DND-41 (cell line): Measurements from ENCODE around the gene SLAMF7.
"Not testable (repeated sequence)": the region's sequence is repeated elsewhere in the genome, so short reads cannot be mapped to it uniquely, and the experiment has no call there.

Experiments used
- ATAC-seq: fragments of 200-7000 bp; cut with Tn5 transposase; 3 replicates; pipeline ENCODE4 v1.9.1; 2021; ENCODE audit warnings: low read depth; ENCODE audit not compliant: insufficient read depth
- DNase-seq: peaks from one replicate; pipeline ENCODE4 v3.0.0-alpha.2; 2020
- H2AFZ ChIP-seq: 2 replicates; pipeline ENCODE4 v1.6.0; 2012; ENCODE audit warnings: low read depth, low read length
- H3K27ac ChIP-seq: 2 replicates; pipeline ENCODE4 v1.5.1; 2012; ENCODE audit warnings: low read length, inconsistent platforms
- H3K27me3 ChIP-seq: fragments of 200-600 bp; sonication (generic); 2 replicates; pipeline ENCODE4 v1.6.0; 2012; ENCODE audit warnings: low read length, mild to moderate bottlenecking, inconsistent platforms; ENCODE audit not compliant: insufficient read depth, poor library complexity
- H3K36me3 ChIP-seq: 2 replicates; pipeline ENCODE4 v1.5.1; 2012; ENCODE audit warnings: low read length, inconsistent platforms; ENCODE audit not compliant: insufficient read depth
- H3K4me1 ChIP-seq: 2 replicates; pipeline ENCODE4 v1.5.1; 2012; ENCODE audit warnings: mild to moderate bottlenecking, low read length; ENCODE audit not compliant: insufficient read depth
- H3K4me2 ChIP-seq: 2 replicates; pipeline ENCODE4 v1.6.0; 2012; ENCODE audit warnings: mild to moderate bottlenecking, moderate library complexity, low read length, inconsistent platforms; ENCODE audit not compliant: insufficient read depth
- H3K4me3 ChIP-seq, 2 experiments: fragments of 200-600 bp in 1 of 2; shearing (Covaris generic) in 1 of 2; 2 replicates each; pipeline ENCODE4 v1.5.1; 2012 to 2016; ENCODE audit warnings: inconsistent platforms in 2 of 2, low read length in 2 of 2, mild to moderate bottlenecking in 2 of 2, low read depth in 1 of 2, moderate library complexity in 1 of 2
- H3K79me2 ChIP-seq: 2 replicates; pipeline ENCODE4 v1.6.0; 2012; ENCODE audit warnings: low read length, inconsistent platforms; ENCODE audit not compliant: insufficient read depth
- H3K9ac ChIP-seq: 2 replicates; pipeline ENCODE4 v1.6.0; 2012; ENCODE audit warnings: low read depth, mild to moderate bottlenecking, inconsistent platforms, low read length, moderate library complexity
- H3K9me3 ChIP-seq: 2 replicates; pipeline ENCODE4 v1.5.1; 2012; ENCODE audit warnings: low read length, moderate library complexity, mild to moderate bottlenecking, inconsistent platforms; ENCODE audit not compliant: insufficient read depth, severe bottlenecking
- H4K20me1 ChIP-seq: 2 replicates; pipeline ENCODE4 v1.6.0; 2012; ENCODE audit warnings: low read length; ENCODE audit not compliant: insufficient read depth
- CTCF ChIP-seq: IDR thresholded peaks from 2 replicates; pipeline ENCODE4 v1.5.1; 2012; ENCODE audit warnings: borderline replicate concordance, low read length, moderate library complexity, mild to moderate bottlenecking; ENCODE audit not compliant: poor library complexity, severe bottlenecking; ENCODE audit errors: extremely low read depth
- EZH2 ChIP-seq: IDR thresholded peaks from 3 replicates; pipeline ENCODE4 v1.6.1; 2012; ENCODE audit warnings: borderline replicate concordance, low read depth, mild to moderate bottlenecking, moderate library complexity, low read length, inconsistent platforms; ENCODE audit not compliant: severe bottlenecking

Gene SLAMF7

GRCh38 chr1:160710517-160711252 lies 28.4 kb upstream of the SLAMF7 start:
- Histone ChIP-seq H2AFZ (peak overlapping the region; percentile 70; the same call in 1 of the 2 replicates), H3K27me3 (no peaks in the 10 kb centered on the region), H3K9ac (peak overlapping the region; percentile 72), H4K20me1 (no peaks in the 10 kb centered on the region), H3K9me3 (no peaks in the 10 kb centered on the region), H3K27ac (peak overlapping the region; percentile 99), H3K4me1 (peaks cover 90% of the 10 kb centered on the region), H3K4me2 (peak overlapping the region; percentile 90), H3K36me3 (peaks cover 1% of the 10 kb centered on the region; the same call in 1 of the 2 replicates), H3K4me3 (peak overlapping the region; percentile 43 to 70; a peak in 3 of 4 replicates), H3K79me2 (peaks cover 60% of the 10 kb centered on the region)
- DNase-seq: no peak
- no peak for ATAC-seq
- no peak for TF ChIP-seq CTCF
- no peak for TF ChIP-seq EZH2

GRCh38 chr1:160711276-160711601 lies 27.8 kb upstream of the SLAMF7 start:
- H3K9ac ChIP-seq: peak overlapping the region; percentile 72
- H3K9me3 ChIP-seq: no peaks in the 10 kb centered on the region
- peak overlapping the region; percentile 70 for H2AFZ ChIP-seq
- H3K27me3 ChIP-seq: no peaks in the 10 kb centered on the region
- no peaks in the 10 kb centered on the region for H4K20me1 ChIP-seq
- peak overlapping the region; percentile 90 for H3K4me2 ChIP-seq
- DNase-seq (no peak), ATAC-seq (no peak)
- H3K36me3 ChIP-seq: no peaks in the 10 kb centered on the region
- H3K79me2 ChIP-seq: peaks cover 56% of the 10 kb centered on the region
- peaks cover 86% of the 10 kb centered on the region for H3K4me1 ChIP-seq
- H3K27ac ChIP-seq: peak overlapping the region; percentile 99
- H3K4me3 ChIP-seq: peak overlapping the region; percentile 43 to 70; a peak in 3 of 4 replicates
- TF ChIP-seq EZH2 (no peak), CTCF (no peak)

DNA sequence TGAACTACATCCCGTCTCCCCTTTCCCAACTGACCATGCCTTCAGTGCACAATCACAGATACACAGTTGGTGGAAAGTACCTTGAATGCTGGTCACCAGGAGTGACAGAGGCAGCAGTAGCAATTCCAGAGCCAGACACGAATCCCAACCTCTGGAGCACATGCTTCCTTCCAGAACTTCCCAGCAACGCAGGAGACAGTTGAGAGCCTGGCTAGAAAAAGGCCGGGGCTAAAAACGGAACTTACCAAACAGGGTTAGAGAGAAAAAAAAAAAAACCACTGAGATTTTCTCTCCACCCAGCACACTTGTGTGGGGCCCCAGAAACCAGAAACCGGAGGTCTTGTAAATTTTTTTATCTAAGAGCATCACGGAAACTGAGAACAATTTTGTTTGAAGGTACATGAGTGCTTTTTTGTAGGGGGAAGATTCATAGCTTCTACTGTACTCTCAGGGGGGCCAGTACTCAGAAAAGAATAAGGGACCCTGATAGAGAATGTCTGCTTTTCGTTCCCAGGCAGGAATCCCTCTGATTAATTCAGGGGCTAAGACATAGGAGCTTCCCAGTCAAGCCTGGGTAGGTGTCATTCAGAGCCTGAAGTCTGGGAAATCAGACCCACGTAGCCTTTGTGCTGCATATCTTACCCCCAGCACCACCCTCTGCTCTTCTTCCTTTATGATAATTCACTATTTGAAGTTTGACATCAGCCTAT lies 27.3 kb upstream of the SLAMF7 start, which contains the start of gene CD48:
TSS of gene CD48 (minus strand) at position 221 of the 710 bp plus-strand sequence. CDS start at position 162, 59 bp downstream.
- DNase-seq: peak; percentile 77
- H3K9ac ChIP-seq: peak within 1 kb of the TSS; percentile 72
- H3K27ac ChIP-seq: peak within 1 kb of the TSS; percentile 99
- H3K36me3 ChIP-seq: no peaks in the 10 kb centered on the region
- peak within 1 kb of the TSS; percentile 43 to 70; a peak in 3 of 4 replicates for H3K4me3 ChIP-seq
- peak within 1 kb of the TSS; percentile 70 for H2AFZ ChIP-seq
- H3K4me1 ChIP-seq: peaks cover 81% of the 10 kb centered on the region
- ATAC-seq: peak; percentile 49
- TF ChIP-seq CTCF (no peak), EZH2 (no peak)
- no peaks in the 10 kb centered on the region for H3K9me3 ChIP-seq
- H3K79me2 ChIP-seq: peaks cover 51% of the 10 kb centered on the region
- peak within 1 kb of the TSS; percentile 90 for H3K4me2 ChIP-seq
- H3K27me3 ChIP-seq: no peaks in the 10 kb centered on the region
- no peaks in the 10 kb centered on the region for H4K20me1 ChIP-seq

DNA sequence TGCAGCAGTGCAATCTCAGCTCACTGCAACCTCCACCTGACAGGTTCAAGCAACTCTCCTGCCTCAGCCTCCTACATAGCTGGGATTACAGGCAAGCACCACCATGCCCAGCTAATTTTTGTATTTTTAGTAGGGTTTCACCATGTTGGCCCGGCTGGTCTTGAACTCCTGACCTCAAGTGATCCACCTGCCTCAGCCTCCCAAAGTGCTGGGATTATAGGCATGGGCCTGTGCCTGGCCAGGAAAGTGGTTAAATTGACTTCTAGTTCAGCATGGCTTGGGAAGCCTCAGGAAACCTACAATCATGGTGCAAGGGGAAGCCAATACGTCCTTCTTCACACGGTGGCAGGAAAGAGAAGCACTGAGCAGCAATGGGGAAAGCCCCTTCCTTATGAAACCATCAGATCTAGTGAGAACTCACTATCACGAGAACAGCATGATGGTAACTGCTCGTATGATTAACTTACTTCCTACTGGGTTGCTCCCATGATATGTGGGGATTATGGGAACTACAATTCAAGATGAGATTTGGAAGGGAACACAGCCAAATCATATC lies 26.4 kb upstream of the SLAMF7 start:
- not testable (repeated sequence) for DNase-seq, H3K27me3 ChIP-seq, ATAC-seq, H3K36me3 ChIP-seq, H4K20me1 ChIP-seq, H2AFZ ChIP-seq, H3K9me3 ChIP-seq
- Histone ChIP-seq H3K27ac (peak overlapping the region; percentile 99), H3K4me1 (peaks cover 72% of the 10 kb centered on the region), H3K79me2 (peaks cover 42% of the 10 kb centered on the region), H3K9ac (peak overlapping the region; percentile 72), H3K4me3 (peak overlapping the region in 1 of 2 experiments; percentile 70; a peak in 2 of 4 replicates), H3K4me2 (peak overlapping the region; percentile 90)
